GM12873 (cell line): Measurements from ENCODE around the gene PCSK5.

ENCODE experiments used
- CTCF ChIP-seq: IDR thresholded peaks from 2 replicates; pipeline ENCODE4 v1.5.1; 2012; ENCODE audit warnings: low read depth, mild to moderate bottlenecking, moderate library complexity, low read length, control low read depth; ENCODE audit not compliant: insufficient read depth; ENCODE audit errors: missing control alignments

The PCSK5 gene

GRCh38 chr9:76082057-76082456 is 191.6 kb downstream of the PCSK5 start:
- no peak for TF ChIP-seq CTCF

DNA sequence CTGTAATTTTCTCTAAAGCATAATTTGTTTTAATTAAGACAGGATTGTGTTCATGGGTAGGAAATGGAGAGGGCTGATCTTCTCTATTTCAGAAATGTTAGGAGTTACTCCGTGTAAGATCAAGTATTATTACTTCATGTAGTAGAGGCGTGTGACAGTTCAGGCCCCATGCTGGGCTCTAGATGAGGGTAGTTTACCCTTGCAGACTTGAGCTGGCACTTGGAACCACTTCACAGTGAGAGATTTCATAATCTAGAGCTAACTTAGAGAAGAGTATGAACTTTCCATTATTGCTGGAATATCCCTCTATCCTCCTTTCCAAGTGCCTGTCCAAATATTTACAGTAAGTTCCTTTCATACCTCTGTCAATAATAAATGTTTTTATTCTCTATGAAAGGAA is 195.1 kb downstream of the PCSK5 start:
- no peak for TF ChIP-seq CTCF

DNA sequence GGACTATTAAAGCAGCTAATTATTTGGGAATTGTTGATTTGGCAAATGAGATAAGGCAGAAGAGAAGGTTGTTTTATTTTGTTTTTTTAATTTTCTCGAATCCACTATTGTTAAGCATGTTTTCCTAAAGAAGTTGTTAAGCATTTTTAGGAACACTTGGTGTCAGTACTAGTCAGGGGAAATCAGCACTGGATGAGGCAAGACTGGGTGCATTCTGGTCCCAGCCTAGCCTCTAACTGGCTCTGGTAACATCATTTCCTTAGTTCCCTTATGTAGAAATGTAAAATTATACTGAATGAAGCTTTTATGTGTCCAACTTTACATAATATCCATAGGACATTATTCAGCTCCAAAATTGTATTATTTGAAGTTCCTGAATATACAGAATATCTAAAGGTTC is 196.1 kb downstream of the PCSK5 start:
- no peak for TF ChIP-seq CTCF

DNA sequence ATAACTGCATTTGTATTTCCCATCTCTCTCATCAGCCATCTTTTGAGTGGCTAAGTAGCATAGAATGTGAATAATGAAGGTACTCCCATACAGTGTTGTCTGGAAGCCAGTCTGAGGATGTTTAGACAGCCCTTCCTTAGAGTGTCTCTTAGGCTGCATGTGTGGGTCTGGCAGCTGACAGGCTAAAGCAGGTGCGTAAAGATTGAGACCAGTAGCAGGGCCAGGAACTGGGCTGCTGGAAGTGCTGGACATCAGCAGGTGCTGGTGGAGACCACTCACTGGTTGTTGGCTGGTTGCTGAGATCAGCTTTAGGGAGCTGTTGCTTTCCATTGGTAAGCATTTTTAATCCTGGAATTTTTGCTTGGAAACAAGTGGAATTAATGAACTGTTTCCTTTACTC is 197.5 kb downstream of the PCSK5 start:
- TF ChIP-seq CTCF, result no peak

DNA sequence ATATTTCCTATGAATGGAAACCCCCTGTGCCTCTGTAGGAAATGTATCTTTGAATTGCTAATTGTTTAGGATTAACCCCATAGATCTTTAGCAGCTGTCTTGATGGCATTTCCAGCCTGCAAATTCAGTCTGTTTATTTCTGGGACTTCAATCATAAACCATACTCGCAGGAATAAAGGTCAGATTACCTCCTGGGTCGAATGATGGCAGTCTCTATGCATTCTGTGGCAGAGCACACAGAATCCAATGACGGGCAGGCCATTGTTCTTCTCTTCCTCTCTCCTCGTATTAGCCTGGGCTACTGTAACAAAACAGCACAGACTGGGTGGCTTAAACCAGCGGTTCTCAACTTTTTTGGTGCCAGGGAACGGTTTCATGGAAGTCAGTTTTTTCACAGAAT is 199.9 kb downstream of the PCSK5 start:
- TF ChIP-seq CTCF, result no peak

GRCh38 chr9:76090909-76091308 is 200.4 kb downstream of the PCSK5 start:
- no peak for TF ChIP-seq CTCF

- TF ChIP-seq CTCF, result no peak
Measured at GRCh38 chr9:76092572-76092971, 202.1 kb downstream of the PCSK5 start.

DNA sequence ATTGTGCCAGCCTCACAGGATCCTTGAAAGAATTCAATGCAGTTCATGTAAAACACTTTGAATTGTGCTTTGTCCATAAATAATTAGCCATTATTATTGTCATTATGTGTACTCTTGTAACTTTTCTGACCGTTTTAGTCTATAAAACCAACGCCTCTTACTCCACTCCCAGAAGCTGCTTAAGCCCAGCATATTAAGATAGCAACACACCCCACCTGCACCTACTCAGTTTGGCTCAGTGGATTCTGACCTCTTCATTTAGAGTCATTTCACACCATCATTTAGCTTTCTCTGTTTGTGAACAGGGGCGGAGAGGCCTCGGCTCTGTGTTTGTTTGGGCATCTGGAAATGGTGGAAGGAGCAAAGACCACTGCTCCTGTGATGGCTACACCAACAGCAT is 205.1 kb downstream of the PCSK5 start:
- no peak for TF ChIP-seq CTCF
